Stimulated activated CD8-positive, alpha-beta memory T cell treated with anti-CD3 and anti-CD28 coated beads, Interleukin-15, amount 100 ng/mL, for 24 hours (primary cell): Measurements from ENCODE around the gene TAOK3.
"Not testable (repeated sequence)": the region's sequence is repeated elsewhere in the genome, so short reads cannot be mapped to it uniquely, and the experiment has no call there.

Experiments
- DNase-seq: peaks from one replicate; pipeline ENCODE4 v3.0.0-alpha.2; 2020; ENCODE audit warnings: low read depth

The TAOK3 gene

DNA sequence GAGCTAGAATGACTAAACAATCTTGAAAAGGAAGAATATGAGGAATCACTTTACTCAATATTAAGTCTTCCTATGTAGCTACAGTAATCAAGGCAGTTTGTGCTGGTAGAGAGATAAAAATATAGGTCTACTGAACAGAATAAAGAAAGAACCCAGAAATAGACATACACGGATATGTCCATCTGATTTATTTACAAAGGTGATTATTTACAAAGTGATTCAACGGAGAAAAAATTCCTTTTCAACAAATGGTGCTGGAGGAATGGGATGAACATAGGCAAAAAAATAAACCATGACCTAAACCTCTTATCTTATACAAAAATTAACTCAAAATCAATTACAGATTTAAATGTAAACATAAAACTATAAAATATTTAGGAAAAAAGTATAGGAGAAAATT, 36.6 kb downstream of the TAOK3 start:
- DNase-seq: no peak

DNA sequence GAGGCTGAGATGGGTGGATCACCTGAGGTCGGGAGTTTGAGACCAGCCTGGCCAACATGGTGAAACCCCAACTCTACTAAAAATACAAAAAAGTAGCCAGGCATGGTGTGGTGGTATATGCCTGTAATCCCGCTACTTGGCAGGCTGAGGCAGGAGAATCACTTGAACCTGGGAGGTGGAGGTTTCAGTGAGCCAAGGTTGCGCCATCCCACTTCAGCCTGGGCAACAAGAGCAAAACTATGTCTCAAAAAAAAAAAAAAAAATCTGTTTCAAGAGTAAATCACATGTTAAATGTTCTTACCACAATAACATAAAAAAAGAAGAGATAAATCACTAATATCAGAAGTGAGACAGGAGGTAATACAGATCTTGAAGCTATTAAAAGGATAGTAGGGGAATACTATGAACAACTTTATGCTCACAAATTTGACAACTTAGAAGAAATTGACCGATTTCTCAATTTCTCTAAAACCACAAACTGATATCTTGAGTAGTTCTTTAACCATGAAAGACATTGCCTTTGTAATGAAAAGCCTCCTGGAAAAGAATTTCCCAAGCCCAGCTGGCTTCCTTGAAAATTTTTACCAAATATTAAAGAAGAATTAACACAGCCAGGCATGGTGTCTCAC, 37.7 kb downstream of the TAOK3 start:
- no peak for DNase-seq

DNA sequence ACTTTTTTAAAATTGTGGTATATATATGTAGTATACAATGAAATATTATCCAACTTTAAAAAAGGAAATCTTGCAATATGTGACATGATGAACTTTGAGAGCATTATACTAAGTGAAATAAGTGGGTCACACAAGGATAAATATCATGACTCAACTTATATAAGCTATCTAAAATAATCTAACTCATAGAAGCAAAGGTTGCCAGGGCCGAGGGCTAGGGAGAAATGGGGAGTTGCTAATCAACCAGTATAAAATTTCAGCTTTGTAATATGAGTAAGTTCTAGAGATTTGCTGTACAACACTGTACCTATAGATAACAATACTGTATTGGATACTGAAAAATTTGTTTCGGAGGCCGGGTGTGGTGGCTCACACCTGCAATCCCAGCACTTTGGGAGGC, 38.5 kb downstream of the TAOK3 start:
- DNase-seq: no peak

DNA sequence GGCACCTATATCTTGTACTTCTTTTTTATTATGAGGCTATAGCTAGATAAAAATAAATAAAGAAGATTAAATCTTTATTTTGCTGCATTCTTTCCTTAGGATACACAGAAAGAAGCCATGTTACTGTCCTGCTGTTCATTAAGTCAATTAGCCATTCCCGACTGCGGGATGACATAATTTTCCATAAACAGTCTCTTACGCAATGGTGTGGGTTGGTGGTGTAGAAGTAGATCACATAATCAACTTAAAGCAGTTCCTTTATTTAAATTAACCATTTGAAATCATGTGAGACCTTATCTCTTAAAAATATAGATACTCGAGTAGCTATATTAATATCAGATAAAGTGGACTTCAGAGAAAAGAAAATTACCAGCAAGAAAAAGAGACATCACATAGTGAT, 40.2 kb downstream of the TAOK3 start:
- DNase-seq: no peak

DNA sequence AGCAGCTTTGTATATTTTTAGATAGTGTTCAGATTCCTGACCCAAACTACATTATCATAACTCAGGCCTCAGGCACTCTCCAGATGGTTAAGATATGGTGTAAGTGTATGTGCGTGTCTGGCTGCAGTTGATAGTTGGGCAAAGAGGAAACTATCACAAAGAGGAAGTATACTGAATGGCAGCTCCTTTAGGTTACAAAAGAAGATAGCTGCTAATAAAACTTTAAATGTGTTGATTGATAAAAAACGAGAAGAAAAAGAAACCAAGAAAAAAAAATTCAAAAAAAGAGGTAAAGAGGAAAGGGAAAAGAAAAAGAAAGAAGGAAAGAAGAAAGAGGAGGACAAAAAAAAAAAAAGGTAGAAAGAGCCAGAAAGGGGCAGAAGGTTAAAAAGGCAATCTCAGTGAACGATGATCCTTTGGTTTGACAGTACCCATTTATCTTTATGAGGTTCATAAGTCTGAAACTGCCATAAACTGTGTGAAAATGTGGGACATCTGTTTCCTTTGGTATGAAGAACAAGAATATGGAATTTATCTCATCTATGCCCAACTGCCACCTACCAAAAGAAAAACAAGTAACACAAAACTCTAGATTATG, 42.2 kb downstream of the TAOK3 start:
- DNase-seq: no peak

DNA sequence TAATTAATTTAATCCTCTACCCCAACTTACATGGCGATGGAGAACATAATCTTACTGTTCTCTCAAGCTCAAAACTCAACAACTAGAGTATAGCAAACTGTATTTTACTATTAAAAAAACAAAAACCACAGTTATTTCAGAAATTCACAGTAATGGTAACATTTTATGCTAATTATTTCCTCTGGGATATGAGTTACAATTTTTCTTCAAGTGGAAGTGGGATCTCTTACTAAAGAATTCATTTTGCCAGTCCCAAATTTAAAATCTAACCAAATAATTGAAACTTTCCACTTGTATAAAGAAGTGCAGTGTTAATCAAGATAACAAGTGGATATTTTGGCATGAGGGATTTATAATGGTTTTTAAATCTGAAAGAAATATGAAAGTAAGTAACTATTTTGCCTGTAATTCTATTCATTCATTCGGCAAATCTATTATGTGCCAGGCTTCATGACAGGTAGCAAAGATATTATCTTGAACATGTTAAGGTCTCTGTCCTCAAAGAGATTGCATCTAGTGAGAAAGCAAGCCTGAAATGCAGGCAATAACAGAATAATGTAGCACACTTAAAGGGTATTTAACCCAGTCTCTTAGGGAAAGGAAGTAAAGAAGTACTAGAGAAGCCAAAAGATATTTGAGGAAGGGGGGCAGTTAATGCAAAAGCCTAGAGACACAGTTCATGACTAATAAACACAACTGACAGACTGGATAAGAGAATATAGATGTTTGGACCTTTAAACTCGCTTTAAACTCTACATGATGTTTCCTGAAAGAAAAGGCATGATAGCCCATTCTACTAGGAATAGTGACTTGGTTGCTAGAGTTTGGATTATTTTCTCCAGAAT, 44.0 kb downstream of the TAOK3 start:
- no peak for DNase-seq

DNA sequence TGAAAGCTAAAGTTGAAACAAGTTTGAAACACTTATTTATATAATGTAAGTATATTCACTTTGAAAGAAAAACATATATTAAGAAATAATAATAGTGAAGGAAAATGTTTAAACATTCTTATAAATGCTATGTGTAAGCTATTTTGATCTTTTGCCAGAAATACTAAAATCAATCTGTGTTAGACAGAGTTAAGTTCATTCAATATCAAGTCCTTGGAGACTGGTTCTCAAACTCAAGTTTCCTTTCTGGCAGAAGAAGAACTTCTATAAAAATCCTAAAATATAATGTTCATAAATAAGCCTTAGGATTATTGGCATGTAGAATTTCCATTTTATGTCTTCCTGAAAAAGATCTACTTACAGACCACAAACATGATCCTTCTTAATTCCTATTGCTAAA, 45.3 kb downstream of the TAOK3 start:
- no peak for DNase-seq

DNA sequence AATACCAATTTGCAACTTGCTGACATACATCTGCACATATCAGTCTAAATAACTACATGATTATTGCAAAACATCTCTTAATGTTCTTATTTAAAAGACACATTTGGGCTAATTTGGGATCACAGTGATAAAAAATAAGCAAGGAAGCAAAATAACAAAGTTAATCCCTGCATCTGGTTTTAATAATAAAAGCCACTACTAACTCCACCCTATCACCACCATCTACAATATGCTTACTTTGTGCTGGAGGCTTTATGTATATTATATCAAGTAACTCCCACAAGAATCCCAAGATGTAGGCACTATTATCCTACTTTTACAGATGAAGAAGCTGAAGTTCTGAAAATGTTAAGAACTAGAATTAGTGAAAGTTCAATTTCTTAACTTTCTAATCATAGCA, 45.7 kb downstream of the TAOK3 start:
- DNase-seq: no peak

DNA sequence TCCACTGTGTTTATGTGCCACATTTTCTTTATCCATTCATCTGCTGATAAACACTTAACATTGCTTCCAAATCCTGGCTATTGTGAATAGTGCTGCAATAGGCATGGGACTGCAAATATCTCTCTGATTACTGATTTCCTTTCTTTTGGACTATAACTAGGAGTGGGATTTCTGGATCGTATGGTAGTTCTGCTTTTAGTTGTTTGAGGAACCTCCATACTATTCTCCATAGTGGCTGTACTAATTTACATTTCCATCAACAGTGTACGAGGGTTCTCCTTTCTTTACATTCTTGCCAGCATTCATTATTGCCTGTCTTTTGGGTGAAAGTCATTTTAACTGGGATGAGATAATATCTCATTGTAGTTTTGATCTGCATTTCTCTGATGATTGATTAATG, 47.6 kb downstream of the TAOK3 start:
- no peak for DNase-seq

DNA sequence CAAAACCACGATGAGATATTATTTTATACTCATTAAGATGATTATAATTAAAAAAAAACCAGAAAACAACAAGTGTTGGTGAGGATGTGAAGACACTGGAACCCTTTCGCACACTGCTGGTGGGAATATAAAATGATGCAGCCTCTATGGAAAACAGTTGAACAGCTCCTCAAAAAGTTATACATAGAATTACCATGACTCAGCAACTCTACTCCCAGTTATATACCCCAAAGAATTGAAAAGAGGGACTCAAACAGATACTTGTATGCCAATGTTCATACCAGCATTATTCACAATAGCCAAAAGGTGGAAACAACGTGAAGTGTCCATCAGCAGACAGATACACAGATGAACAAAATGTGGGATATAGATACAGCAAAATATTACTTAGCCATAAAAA, 53.1 kb downstream of the TAOK3 start:
- no peak for DNase-seq

DNA sequence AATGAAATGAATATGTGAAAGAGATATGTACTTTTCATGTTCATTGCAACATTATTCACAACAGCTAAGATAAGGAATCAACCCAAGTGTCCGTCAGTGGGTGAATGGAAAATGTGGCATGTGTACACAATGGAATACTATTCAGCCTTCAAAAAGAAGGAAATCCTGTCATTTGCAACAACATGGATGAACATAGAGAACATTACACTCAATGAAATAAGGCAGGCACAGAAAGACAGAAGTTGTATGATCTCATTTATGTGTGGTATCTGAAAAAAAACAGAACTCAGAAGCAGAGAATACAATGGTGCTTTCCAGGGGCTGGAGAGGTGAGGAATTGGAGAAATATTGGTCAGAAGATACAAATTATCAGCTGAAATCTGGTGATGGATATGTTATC, 54.0 kb downstream of the TAOK3 start:
- no peak for DNase-seq

DNA sequence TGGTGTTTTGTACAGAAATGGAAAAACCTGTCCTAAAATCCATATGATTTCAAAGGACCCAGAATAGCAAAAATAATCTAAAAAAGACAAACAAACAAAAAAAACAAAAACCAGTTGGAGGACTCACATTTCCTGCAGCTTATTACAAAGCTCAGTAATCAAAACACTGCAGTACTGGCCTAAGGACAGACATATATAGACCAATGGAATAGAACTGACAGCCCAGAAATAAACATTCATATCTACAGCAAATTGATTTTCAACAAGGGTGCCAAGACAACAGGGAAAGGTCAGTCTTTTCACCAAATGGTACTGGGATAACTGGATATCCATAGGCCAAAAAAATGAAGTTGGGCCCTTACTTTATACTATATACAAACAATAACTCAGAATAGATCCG, 55.0 kb downstream of the TAOK3 start:
- no peak for DNase-seq

DNA sequence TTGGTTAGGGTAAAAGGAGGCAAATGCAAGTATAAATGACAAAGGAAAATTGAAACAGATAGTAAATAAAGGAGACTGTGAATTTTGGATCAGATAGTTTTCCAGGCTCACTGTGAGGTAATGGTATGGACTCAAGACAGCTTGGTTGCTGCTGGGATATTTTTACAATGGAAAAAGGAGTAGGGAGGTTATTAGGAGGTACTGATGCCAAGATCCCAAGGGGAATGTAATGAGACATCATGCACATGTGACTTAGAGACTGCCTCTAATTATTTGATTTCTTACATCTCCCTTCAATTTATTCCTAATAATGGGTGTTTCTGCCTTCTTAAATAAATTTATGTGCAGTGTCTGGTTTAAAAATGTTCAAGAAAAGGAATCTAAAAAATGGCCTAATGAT, 56.9 kb downstream of the TAOK3 start:
- no peak for DNase-seq

DNA sequence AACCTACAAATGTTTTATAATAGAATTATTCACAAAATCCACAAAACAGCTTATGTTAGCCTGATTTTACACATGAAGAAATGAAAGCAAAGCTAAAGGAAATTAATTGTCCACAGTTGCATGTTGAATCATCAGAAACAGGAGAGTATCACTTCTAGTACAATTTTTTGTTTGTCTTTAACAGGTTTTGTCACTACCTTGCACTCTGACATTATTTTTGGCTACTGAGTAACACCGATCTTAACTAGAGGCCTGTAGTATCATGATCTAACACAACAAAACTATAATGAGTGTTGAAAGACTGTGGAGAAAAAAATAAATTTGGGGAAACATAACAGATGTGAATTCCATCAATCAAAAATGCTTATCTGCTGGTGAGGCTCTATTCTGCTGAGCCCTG, 60.1 kb downstream of the TAOK3 start:
- no peak for DNase-seq

DNA sequence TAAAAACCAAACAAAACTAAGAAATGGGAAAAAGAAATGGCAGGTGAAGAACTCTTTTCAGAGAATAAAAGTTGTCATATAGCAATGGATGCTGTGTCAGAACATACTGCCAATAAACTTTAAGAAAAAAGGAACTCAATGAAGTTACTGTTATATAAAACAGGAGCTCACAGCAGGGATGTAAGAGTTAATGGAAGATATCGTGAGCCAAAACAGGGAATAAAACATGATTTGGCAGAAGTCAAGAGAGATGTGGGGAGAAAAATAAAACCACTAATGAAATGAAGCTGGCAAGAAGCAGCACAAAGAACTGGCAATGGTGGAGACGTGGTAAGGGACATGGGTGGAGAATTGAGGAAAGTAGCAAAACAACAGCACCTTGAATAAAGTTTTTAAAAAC, 61.0 kb downstream of the TAOK3 start:
- no peak for DNase-seq

DNA sequence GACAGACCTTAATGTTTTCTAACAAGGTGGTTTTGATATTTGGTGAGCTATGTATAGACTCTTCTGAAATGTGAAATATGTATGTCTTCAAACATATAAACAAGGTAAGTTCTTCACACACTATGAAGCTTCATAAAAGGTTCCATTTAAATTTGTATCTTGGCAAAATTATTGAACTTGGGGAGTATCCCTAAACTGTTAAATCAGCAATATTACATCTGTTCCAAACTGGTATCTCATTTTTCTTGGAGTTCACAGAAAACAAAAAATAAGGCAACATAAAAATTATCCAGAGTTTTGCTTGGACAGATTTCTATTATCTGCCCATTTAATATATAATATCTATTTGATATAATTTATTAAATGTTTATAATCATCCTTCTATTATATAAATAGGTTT, 62.4 kb downstream of the TAOK3 start:
- no peak for DNase-seq

DNA sequence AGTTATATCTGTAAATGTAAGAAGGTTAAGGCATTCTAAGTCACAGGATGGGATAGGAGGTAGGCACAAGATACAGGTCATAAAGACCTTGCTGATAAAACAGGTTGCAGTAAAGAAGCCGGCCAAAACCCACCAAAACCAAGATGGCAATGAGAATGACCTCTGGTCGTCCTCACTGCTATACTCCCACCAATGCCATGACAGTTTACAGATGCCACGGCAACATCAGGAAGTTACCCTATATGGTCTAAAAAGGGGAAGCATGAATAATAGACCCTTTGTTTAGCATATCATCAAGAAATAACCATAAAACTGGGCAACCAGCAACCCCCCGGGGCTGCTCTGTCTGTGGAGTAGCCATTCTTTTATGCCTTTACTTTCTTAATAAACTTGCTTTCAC, 64.7 kb downstream of the TAOK3 start:
- DNase-seq: not testable (repeated sequence)

DNA sequence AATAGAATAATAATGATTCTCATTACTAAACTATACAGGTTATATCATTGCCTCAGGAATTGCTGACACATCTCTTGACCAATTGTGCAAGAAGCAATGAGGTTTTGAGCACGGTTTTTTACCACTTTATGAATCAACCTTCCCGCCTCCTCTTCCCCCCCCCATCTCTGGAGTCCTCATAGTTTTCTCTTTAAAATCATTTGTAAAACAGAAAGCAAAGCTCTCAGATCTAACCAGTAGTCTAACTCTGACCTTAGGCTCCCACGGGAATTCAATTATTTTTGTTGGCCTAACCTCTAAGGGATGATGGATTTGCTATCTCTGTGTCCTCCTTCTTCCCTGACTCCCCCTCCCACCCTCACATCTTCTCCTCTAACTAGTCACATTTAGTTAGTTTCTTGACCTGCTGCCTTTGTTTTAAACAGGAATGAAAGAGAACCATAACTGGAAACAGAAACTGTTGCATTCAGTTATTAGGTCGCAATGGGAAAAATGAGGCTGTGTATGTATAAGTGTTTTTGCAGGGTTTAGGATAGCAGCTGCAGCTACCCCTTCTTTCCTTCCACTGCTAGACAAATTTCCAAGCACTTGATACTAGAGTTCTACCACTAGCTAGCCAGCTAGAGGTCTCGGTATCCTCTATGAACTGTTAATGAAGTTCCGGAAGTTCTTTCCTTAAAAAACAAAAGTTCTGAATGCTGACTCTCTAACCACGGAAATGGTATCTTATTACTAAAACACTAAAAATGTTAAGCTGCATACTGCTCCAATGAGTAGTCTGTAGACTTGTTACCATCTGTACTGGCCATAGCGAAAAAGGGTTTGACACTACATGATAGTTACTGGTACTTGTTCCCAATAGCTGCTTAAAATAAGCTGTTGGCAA, 65.4 kb downstream of the TAOK3 start:
- no peak for DNase-seq

DNA sequence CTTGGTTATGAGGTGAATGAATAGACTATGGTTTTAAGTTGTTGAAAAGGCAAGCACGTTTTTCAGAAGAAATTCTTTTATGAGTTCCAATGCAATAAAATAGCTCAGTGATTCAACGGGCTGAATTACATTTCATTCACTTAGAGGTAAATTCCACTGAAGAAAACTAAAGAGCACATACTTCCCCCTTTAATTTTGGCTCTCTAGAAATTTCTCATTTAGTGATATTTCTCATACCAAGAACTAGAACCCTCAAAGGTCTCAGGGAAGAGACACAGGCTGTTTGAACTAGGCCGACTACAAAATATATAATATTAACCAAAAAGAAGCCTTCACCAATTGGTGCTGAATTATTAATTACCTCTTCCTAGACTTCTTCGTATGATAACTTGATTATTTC, 68.6 kb downstream of the TAOK3 start:
- no peak for DNase-seq

DNA sequence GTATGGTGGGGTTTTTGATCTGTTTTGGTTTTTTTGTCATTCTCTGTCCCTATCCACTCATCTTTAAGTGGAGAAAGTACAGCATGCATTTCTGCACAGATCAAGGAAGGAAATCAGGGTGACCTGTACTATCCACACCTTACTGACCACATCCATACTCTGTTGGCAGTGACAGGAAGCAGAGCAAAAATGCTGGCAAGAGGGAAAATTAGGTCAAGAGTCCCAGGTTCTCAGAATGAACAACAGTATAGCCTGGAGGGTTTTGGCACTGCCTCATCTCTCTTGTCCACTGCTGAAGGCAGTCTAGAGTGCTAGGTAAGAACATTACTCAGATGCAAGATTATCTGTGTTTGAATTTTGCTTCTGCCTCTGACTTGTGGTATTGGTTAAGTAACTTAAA, 70.7 kb downstream of the TAOK3 start:
- DNase-seq: no peak

DNA sequence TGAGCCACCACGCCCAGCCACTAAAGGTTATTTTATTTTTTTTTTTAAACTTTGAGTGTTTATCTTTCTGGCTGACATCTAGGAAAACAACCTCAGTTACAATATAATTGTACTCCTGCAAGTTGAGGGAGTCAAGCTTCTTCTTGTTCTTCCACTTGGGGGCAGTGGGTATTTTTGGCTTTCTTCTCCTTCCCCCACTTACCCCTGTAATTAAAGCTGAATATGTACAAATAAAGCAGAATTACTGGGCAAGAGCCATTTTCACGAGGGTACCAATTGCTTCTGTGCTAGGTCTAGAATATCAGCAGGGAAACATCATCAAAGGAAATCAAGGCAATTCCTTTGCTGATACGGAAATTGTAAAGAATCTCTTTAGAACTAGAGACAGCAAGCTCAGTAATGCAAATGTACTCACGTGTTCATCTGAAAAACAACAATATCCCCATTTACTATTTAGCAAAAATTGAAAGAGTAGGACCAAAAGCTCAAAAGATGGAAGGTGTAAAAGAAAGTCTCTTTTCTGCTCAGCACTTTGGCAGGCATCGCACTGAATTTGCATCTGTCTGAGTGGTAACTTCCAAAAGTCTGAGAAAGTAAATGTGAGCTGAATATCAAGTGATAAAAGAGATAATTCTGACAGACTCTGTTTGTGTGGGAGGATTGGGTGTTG, 72.8 kb downstream of the TAOK3 start:
- no peak for DNase-seq

DNA sequence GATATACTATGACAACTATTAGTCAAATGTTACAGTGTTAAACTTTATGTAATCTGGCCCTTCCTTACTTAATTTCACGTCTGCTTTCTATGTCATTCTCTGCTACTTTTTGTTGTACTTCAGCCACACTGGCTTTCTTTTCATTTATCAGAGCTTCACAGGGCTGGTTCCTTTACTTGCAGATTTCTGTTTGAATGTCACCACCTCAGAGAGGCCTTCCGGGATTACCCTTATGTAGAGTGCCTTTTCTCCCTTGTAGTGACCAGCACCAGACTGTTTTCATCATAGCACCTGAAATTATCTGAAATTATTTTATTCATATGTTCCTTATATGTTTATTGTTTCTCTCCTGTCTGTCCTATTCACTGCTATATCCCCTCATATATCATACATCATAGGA, 75.4 kb downstream of the TAOK3 start:
- no peak for DNase-seq
